ENCODE results near the gene LARP1B.

GRCh38 chr4:128244379-128244778 lies 183.3 kb downstream of the LARP1B start:
- TF ChIP-seq CTCF (IDR thresholded peaks at IDR 0.05) (no peak), POLR2A (IDR thresholded peaks at IDR 0.05) (no peak)

Measured in heart left ventricle (tissue), 13 donors.